ENCODE data around the gene SAC3D1. TPM values are rescaled to one million over a fixed set of nuclear protein-coding genes. Genes with fewer than 3 reads are reported as not detected.
A peak's percentile ranks its signal among the peaks of the same experiment; 100 is the strongest.

SAC3D1 gene
- total and polyA plus RNA-seq, 9 of the 15 experiments (the other 6 are each of a cell fraction or from before 2014, with no cell fraction given) = 0.20 to 35.2 (median 5.8) TPM

DNA sequence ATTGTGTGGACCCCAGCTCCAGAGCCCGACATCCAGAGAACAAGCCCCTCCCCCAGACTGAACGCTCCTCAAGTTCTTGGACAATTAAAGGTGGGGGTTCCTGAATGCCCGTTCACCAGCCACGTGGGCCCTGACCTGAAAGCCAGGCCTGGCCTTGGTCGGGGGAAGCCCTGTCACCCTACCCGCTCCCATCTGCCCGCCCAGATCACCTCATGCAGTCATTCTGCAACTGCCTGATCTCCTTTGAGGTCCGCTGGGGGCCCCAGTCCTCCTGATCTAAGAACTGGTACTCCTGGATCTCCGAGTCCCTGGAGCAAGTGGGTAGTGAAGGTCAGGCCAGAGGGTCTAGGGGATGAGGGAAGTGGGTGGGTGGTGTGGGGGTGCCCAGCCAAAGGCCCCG is 26.4 kb downstream of the SAC3D1 start:
- CTCF ChIA-PET (ENCODE audit: low intra/inter-chr PET ratio) = no interaction called here
- Histone ChIP-seq H3K4me3 (no peak overlapping the region), H3K27ac (ENCODE audit: extremely low read depth, low read depth, low read length) (no peak overlapping the region), H3K9me1 (ENCODE audit: control insufficient read depth, insufficient read depth, low read length) (peaks cover 2% of the 10 kb centered on the region), H3K27me3 (ENCODE audit: control insufficient read depth in 2 of 2, insufficient read depth in 2 of 2, low read length in 2 of 2) (no peaks in the 10 kb centered on the region), H4K20me1 (replicated peaks; ENCODE audit: control insufficient read depth, insufficient read depth, low read length) (no peaks in the 10 kb centered on the region), H3K4me2 (ENCODE audit: insufficient read depth, low read length) (no peak overlapping the region), H3K4me1 (replicated peaks in 1 of 2; ENCODE audit: control insufficient read depth in 2 of 2, insufficient read depth in 2 of 2, low read length in 2 of 2) (peaks cover 8 to 20% of the 10 kb centered on the region in 2 experiments), H3K36me3 (ENCODE audit: control insufficient read depth, insufficient read depth, low read length) (no peaks in the 10 kb centered on the region), H3K9me3 (replicated peaks; ENCODE audit: control insufficient read depth, insufficient read depth, low read depth, low read length) (no peaks in the 10 kb centered on the region), H3K79me2 (ENCODE audit: control insufficient read depth, insufficient read depth, low read length) (no peaks in the 10 kb centered on the region), H2AFZ (ENCODE audit: low read depth, low read length) (no peak overlapping the region), H3K9ac (ENCODE audit: insufficient read depth in 1 of 2, low read depth in 2 of 2, low read length in 2 of 2) (peak overlapping the region in 1 of 2 experiments; percentile 90; a peak in 2 of 4 replicates)
- POLR2A ChIA-PET = interaction anchor here (0.6 kb wide), 1 partner anchor 14 kb away, joined by 4 read pairs; no protein-coding TSS in a partner anchor
- FAIRE-seq (no peak), ATAC-seq (no peak), DNase-seq (ENCODE audit: extremely low read depth in 1 of 4, low spot score in 3 of 4) (no peak)
- intact Hi-C loops (cut with micrococcal nuclease) (no loop called here), in situ Hi-C loops (cut with MboI) (no loop called here)
- TF ChIP-seq ZFP36 (IDR thresholded peaks at IDR 0.05; ENCODE audit: low read depth, low read length, partially characterized antibody) (no peak), ZNF253 (CRISPR knock-in tag; conservative IDR thresholded peaks at IDR 0.05) (no peak), POLR2AphosphoS2 (IDR thresholded peaks at IDR 0.05; ENCODE audit: low read length) (no peak), GABPB1 (CRISPR knock-in tag; IDR thresholded peaks at IDR 0.05) (no peak), FOXK2 (conservative IDR thresholded peaks at IDR 0.05 in 1 of 2, IDR thresholded peaks at IDR 0.05 in 1 of 2; ENCODE audit: low read depth in 2 of 2) (no peak), SFPQ (IDR thresholded peaks at IDR 0.05; ENCODE audit: low read depth, low read length) (no peak), ZC3H4 (CRISPR knock-in tag; IDR thresholded peaks at IDR 0.05; ENCODE audit: borderline replicate concordance) (no peak), HMGN3 (IDR thresholded peaks at IDR 0.05; ENCODE audit: borderline replicate concordance, extremely low read depth, insufficient read length, low read depth, low read length) (no peak), ZFP30 (CRISPR knock-in tag; IDR thresholded peaks at IDR 0.05; ENCODE audit: borderline replicate concordance) (no peak), ZFX (CRISPR knock-in tag; IDR thresholded peaks at IDR 0.05) (no peak), RBM17 (IDR thresholded peaks at IDR 0.05; ENCODE audit: borderline replicate concordance, low read depth, low read length) (no peak), DDX20 (tag; IDR thresholded peaks at IDR 0.05; ENCODE audit: low read depth) (no peak), MAZ (CRISPR knock-in tag; conservative IDR thresholded peaks at IDR 0.05 in 1 of 2, IDR thresholded peaks at IDR 0.05 in 1 of 2) (no peak), ZNF174 (CRISPR knock-in tag; IDR thresholded peaks at IDR 0.05) (no peak), RBM25 (IDR thresholded peaks at IDR 0.05; ENCODE audit: low read depth, low read length, severe bottlenecking) (no peak), IFI16 (CRISPR knock-in tag; IDR thresholded peaks at IDR 0.05) (no peak), MCM2 (IDR thresholded peaks at IDR 0.05; ENCODE audit: low read depth) (no peak), ZNF785 (CRISPR knock-in tag; IDR thresholded peaks at IDR 0.05) (no peak)
- TF ChIP-seq, protein P1, sequence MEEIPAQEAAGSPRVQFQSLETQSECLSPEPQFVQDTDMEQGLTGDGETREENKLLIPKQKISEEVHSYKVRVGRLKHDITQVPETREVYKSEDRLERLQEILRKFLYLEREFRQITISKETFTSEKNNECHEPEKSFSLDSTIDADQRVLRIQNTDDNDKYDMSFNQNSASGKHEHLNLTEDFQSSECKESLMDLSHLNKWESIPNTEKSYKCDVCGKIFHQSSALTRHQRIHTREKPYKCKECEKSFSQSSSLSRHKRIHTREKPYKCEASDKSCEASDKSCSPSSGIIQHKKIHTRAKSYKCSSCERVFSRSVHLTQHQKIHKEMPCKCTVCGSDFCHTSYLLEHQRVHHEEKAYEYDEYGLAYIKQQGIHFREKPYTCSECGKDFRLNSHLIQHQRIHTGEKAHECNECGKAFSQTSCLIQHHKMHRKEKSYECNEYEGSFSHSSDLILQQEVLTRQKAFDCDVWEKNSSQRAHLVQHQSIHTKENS (CRISPR knock-in tag; IDR thresholded peaks at IDR 0.05) = no peak
- WGBS (ENCODE audit: insufficient coverage, low coverage, missing lambda C conversion rate) = 73% methylated on average over 10 of the region's 10 CpGs
- BruUV-seq (replicated peaks) = no TSS peak
